ENCODE results near the gene MAP4K2. TPM values are rescaled to one million over a fixed set of nuclear protein-coding genes. Genes with fewer than 3 reads are reported as not detected.

Gene MAP4K2
- total and polyA plus RNA-seq, 9 of the 15 experiments (the other 6 are each of a cell fraction or from before 2014, with no cell fraction given): 0.13 to 14.5 (median 7.3) TPM

DNA sequence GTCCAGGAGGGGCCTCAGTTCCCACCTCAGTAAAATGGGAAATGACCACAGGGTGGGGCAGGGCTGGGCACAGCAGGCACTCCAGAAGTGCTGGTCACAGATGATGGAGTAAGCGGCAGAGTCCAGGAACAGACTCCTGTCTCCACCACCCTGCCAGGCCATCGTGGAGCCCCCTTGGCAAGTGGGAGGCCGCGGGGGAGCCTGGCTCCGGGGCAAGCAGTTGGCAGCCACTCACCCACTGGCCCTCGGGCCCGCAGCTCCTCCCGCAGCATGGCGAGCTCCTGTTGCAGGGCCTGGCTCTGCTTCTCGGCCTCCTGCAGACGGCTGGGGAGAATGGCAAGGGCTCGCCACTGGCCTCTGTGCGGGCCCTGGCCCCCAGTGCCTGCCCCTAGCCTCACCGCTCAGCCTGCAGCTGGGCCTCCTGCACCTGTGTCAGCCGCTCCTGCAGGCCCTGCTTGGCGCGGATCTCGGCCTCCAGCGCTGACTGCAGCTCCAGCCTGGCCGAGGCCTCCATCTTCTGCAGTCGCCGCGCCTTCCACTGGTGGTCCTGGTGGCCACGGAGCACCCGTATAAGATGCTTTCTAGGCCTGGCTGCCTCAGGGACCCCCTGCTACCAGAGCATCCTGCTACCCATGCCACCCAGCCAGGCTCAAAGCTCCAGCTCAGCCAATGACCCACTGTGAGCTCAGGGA is 31.2 kb upstream of the MAP4K2 start:
- Histone ChIP-seq H3K4me2 (ENCODE audit: insufficient read depth, low read length) (no peak overlapping the region), H3K79me2 (ENCODE audit: control insufficient read depth, insufficient read depth, low read length) (no peaks in the 10 kb centered on the region), H3K4me1 (replicated peaks in 1 of 2; ENCODE audit: control insufficient read depth in 2 of 2, insufficient read depth in 2 of 2, low read length in 2 of 2) (peaks cover 0 to 39% of the 10 kb centered on the region in 2 experiments; a peak in 2 of 5 replicates), H3K9me1 (ENCODE audit: control insufficient read depth, insufficient read depth, low read length) (no peaks in the 10 kb centered on the region), H3K9ac (ENCODE audit: insufficient read depth in 1 of 2, low read depth in 2 of 2, low read length in 2 of 2) (0 out of 4 replicates have a peak overlapping the region, but pooled peaks of 1 of the 2 experiments have one; percentile 9), H3K27me3 (ENCODE audit: control insufficient read depth in 2 of 2, insufficient read depth in 2 of 2, low read length in 2 of 2) (no peaks in the 10 kb centered on the region), H3K27ac (ENCODE audit: extremely low read depth, low read depth, low read length) (no peak overlapping the region), H3K36me3 (ENCODE audit: control insufficient read depth, insufficient read depth, low read length) (peaks cover 64% of the 10 kb centered on the region; the same call in 2 of the 3 replicates), H3K9me3 (replicated peaks; ENCODE audit: control insufficient read depth, insufficient read depth, low read depth, low read length) (no peaks in the 10 kb centered on the region), H4K20me1 (replicated peaks; ENCODE audit: control insufficient read depth, insufficient read depth, low read length) (no peaks in the 10 kb centered on the region), H3K4me3 (no peak overlapping the region), H2AFZ (ENCODE audit: low read depth, low read length) (no peak overlapping the region)
- FAIRE-seq: no peak
- no TSS peak for BruUV-seq (replicated peaks)
- ATAC-seq: no peak
- in situ Hi-C loops (cut with MboI) (no loop called here), intact Hi-C loops (cut with micrococcal nuclease) (no loop called here)
- ChIA-PET CTCF (ENCODE audit: low intra/inter-chr PET ratio) (no interaction called here), POLR2A (interaction anchor here (1.0 to 1.2 kb wide), 3 partner anchors 10 to 156 kb away, joined by 3 read pairs; partner anchors contain the start of gene CDC42BPG)
- 89% methylated on average over 19 of the region's 25 CpGs for WGBS (ENCODE audit: insufficient coverage, low coverage, missing lambda C conversion rate)
- TF ChIP-seq BCLAF1 (IDR thresholded peaks at IDR 0.05; ENCODE audit: borderline replicate concordance in 1 of 2, control insufficient read depth in 1 of 2, low read depth in 2 of 2, low read length in 1 of 2): no peak
- TF ChIP-seq RBFOX2 (IDR thresholded peaks at IDR 0.05; ENCODE audit: low read depth, low read length): 0 out of 2 replicates have a peak, but pooled peaks have one; percentile 28
- TF ChIP-seq PPARD (CRISPR knock-in tag; IDR thresholded peaks at IDR 0.05): no peak
- no peak for DNase-seq (ENCODE audit: extremely low read depth in 1 of 4, low spot score in 3 of 4)

Data from K562 (cell line).